ENCODE data around the gene POLR3K.

DNA sequence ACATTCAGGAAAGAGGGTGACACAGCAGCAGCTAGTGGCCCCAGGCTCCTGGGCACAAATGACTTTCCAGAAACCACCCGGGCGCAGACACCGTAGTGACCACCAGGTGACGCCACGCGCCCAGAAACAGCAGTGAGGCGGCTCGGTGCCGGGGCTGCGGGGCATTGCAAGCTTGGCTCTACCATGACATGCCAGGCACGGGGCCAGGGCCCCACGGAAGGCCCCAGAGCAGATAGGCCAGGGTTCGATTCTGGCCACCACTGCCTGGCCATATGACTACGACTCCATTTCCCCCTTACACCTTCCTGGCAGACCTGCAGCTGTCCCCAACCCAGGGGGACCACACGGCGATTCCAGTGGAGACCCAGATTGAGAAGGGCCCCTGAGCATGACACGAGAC is 12.3 kb upstream of the POLR3K start:
- TF ChIP-seq NFIC (IDR thresholded peaks at IDR 0.05; ENCODE audit: borderline replicate concordance) (0 out of 2 replicates have a peak, but pooled peaks have one; percentile 36), FOXJ3 (CRISPR knock-in tag; IDR thresholded peaks at IDR 0.05) (no peak), YY1 (IDR thresholded peaks at IDR 0.05; ENCODE audit: low read depth) (no peak)
